KMS-11 (cell line): ENCODE data around the gene NXPE3.

ENCODE experiments used
- H2AFZ ChIP-seq: fragments of 200-600 bp; sonication (generic); 2 replicates; pipeline ENCODE4 v1.6.1; 2016; ENCODE audit warnings: antibody characterized with exemption, mixed run types, low read depth
- H3K27ac ChIP-seq: fragments of 200-600 bp; sonication (generic); 2 replicates; pipeline ENCODE4 v1.6.1; 2016; ENCODE audit warnings: mild to moderate bottlenecking, mixed run types
- H3K27me3 ChIP-seq: fragments of 200-600 bp; sonication (generic); 2 replicates; pipeline ENCODE4 v1.6.1; 2017; ENCODE audit warnings: mild to moderate bottlenecking, low read depth, mixed run types, moderate library complexity; ENCODE audit not compliant: insufficient read depth
- H3K36me3 ChIP-seq: fragments of 200-600 bp; sonication (generic); 2 replicates; pipeline ENCODE4 v1.6.1; 2017; ENCODE audit warnings: mild to moderate bottlenecking, mixed run types; ENCODE audit not compliant: insufficient read depth
- H3K4me1 ChIP-seq: fragments of 200-600 bp; sonication (generic); 2 replicates; pipeline ENCODE4 v1.6.1; 2016; ENCODE audit warnings: mild to moderate bottlenecking, low read depth, mixed run types; ENCODE audit not compliant: poor library complexity, severe bottlenecking
- H3K4me2 ChIP-seq: fragments of 200-600 bp; sonication (generic); 2 replicates; pipeline ENCODE4 v1.7.0; 2016; ENCODE audit warnings: mild to moderate bottlenecking, mixed run types
- H3K4me3 ChIP-seq: fragments of 200-600 bp; sonication (generic); IDR thresholded peaks from 2 replicates; pipeline ENCODE4 v1.6.1; 2017; ENCODE audit warnings: low read depth, low read length, mixed read lengths; ENCODE audit not compliant: insufficient read depth
- H3K79me2 ChIP-seq: fragments of 200-600 bp; sonication (generic); 2 replicates; pipeline ENCODE4 v1.6.1; 2016; ENCODE audit warnings: low read depth, mixed run types; ENCODE audit not compliant: insufficient read depth
- H3K9ac ChIP-seq: fragments of 200-600 bp; sonication (generic); 2 replicates; pipeline ENCODE4 v1.6.1; 2016; ENCODE audit warnings: mild to moderate bottlenecking, mixed run types
- H4K20me1 ChIP-seq: fragments of 200-600 bp; sonication (generic); 2 replicates; pipeline ENCODE4 v1.6.1; 2016; ENCODE audit warnings: mild to moderate bottlenecking, mixed run types; ENCODE audit not compliant: insufficient read depth
- TF ChIP-seq, protein P1 (sequence below): fragments of 200-600 bp; sonication (generic); conservative IDR thresholded peaks from 2 replicates; pipeline ENCODE4 v1.6.1; 2017; ENCODE audit warnings: low read depth, mild to moderate bottlenecking, antibody characterized with exemption, low read length, moderate library complexity, mixed read lengths

The NXPE3 gene

DNA sequence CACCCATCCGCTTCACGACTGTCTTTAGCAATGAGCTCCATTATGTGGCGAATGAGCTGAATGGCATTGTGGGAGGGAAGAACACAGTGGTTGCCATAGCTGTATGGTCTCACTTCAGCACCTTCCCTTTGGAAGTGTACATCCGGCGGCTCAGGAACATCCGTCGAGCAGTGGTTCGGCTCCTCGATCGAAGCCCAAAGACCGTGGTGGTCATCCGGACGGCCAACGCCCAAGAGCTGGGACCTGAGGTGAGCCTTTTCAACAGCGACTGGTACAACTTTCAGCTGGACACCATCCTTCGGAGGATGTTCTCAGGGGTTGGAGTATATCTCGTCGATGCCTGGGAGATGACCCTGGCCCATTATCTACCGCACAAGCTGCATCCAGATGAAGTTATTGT lies 42.5 kb downstream of the NXPE3 start:
- H3K79me2 ChIP-seq: no peaks in the 10 kb centered on the region
- peaks cover 22% of the 10 kb centered on the region for H3K4me1 ChIP-seq
- TF ChIP-seq, protein P1, sequence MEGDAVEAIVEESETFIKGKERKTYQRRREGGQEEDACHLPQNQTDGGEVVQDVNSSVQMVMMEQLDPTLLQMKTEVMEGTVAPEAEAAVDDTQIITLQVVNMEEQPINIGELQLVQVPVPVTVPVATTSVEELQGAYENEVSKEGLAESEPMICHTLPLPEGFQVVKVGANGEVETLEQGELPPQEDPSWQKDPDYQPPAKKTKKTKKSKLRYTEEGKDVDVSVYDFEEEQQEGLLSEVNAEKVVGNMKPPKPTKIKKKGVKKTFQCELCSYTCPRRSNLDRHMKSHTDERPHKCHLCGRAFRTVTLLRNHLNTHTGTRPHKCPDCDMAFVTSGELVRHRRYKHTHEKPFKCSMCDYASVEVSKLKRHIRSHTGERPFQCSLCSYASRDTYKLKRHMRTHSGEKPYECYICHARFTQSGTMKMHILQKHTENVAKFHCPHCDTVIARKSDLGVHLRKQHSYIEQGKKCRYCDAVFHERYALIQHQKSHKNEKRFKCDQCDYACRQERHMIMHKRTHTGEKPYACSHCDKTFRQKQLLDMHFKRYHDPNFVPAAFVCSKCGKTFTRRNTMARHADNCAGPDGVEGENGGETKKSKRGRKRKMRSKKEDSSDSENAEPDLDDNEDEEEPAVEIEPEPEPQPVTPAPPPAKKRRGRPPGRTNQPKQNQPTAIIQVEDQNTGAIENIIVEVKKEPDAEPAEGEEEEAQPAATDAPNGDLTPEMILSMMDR: no peak
- H4K20me1 ChIP-seq: no peaks in the 10 kb centered on the region
- H3K27me3 ChIP-seq: no peaks in the 10 kb centered on the region
- no peak overlapping the region for H3K4me3 ChIP-seq
- no peak overlapping the region for H3K4me2 ChIP-seq
- no peak overlapping the region for H2AFZ ChIP-seq
- no peaks in the 10 kb centered on the region for H3K36me3 ChIP-seq
- H3K9ac ChIP-seq: no peak overlapping the region
- no peak overlapping the region for H3K27ac ChIP-seq

DNA sequence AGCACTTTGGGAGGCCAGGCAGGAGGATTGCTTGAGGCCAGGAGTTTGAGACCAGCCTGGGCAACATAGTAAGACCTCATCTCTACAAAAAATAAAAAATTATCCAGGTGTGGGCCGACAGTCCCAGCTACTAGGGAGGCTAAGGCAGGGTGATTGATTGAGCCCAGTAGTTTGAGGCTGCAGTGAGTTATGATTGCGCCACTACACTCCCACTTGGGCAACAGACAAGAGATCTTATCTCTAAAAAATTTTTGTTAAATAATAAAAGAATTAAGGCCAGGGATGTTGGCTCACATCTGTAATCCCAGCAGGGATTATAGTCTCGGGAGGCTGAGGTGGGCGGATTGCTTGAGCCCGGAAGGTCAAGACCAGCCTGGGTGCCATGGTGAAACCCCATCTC lies 44.5 kb downstream of the NXPE3 start:
- H3K4me3 ChIP-seq: no peak overlapping the region
- H3K27me3 ChIP-seq: no peaks in the 10 kb centered on the region
- no peak overlapping the region for H3K4me2 ChIP-seq
- no peaks in the 10 kb centered on the region for H3K79me2 ChIP-seq
- H3K9ac ChIP-seq: no peak overlapping the region
- H3K27ac ChIP-seq: no peak overlapping the region
- no peaks in the 10 kb centered on the region for H3K36me3 ChIP-seq
- H2AFZ ChIP-seq: no peak overlapping the region
- TF ChIP-seq, protein P1: no peak
- no peaks in the 10 kb centered on the region for H4K20me1 ChIP-seq
- peaks cover 37% of the 10 kb centered on the region for H3K4me1 ChIP-seq

DNA sequence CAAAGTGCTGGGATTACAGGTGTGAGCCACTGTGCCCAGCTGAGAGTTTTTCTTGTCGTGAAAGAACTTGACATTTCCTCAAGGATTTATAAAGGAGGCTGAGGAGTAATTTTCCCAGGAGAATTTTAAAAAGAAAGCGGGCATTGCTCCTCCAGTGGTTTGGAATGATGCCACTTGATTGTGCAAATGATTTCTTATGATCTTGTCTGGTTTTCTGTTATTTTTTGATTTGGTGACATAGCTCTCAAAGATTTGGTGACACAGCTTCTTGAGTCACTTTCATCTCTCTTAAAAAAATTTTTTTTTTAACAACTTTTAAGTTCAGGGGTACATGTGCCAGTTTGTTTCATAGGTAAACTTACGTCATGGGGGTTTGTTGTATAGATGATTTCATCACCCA lies 45.7 kb downstream of the NXPE3 start:
- H4K20me1 ChIP-seq: no peaks in the 10 kb centered on the region
- H3K27ac ChIP-seq: no peak overlapping the region
- TF ChIP-seq, protein P1: no peak
- H3K79me2 ChIP-seq: no peaks in the 10 kb centered on the region
- H3K27me3 ChIP-seq: no peaks in the 10 kb centered on the region
- no peaks in the 10 kb centered on the region for H3K36me3 ChIP-seq
- H3K4me3 ChIP-seq: no peak overlapping the region
- H3K4me2 ChIP-seq: no peak overlapping the region
- H3K4me1 ChIP-seq: peaks cover 46% of the 10 kb centered on the region
- H2AFZ ChIP-seq: no peak overlapping the region
- no peak overlapping the region for H3K9ac ChIP-seq

DNA sequence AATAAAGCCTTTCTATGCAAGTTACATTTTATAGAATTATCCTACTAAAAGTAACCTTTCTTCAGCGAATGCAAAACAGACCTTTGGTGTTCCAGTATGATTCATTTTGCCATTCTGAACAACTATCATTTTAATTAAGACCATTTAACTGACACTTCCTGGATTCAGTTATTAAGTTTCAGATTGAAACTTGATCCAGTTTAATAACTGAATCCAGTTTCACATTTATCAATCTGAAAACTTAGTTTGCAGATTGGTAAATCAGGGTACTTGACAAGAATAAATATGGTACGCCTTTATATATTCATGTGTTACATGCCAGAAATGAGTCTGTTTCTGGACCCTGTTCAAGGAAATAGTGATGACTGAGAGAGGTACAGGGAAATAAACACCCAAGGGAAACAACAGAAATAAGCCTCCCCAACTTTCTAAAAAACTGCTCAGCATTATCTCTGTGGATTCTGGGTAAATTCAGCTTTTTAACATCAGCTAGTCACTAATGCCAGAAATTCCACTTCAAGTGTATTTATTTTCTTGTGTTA lies 47.0 kb downstream of the NXPE3 start:
- no peak overlapping the region for H3K4me3 ChIP-seq
- 0 out of 2 replicates have a peak overlapping the region, but pooled peaks have one; percentile 12 for H3K4me2 ChIP-seq
- H4K20me1 ChIP-seq: no peaks in the 10 kb centered on the region
- TF ChIP-seq, protein P1: no peak
- H3K4me1 ChIP-seq: peaks cover 54% of the 10 kb centered on the region
- no peak overlapping the region for H3K9ac ChIP-seq
- no peaks in the 10 kb centered on the region for H3K36me3 ChIP-seq
- peak overlapping the region; percentile 3; the same call in 1 of the 2 replicates for H3K27ac ChIP-seq
- no peaks in the 10 kb centered on the region for H3K79me2 ChIP-seq
- no peaks in the 10 kb centered on the region for H3K27me3 ChIP-seq
- no peak overlapping the region for H2AFZ ChIP-seq
